H9 (cell line): ENCODE measurements around the gene ST8SIA6. TPM values are rescaled to one million over a fixed set of nuclear protein-coding genes. Genes with fewer than 3 reads are reported as not detected.

ENCODE experiments used
- DNase-seq: peaks from one replicate; pipeline ENCODE4 v3.0.0-alpha.2; 2017
- H2AFZ ChIP-seq: one replicate; pipeline ENCODE4 v1.6.1; 2013; ENCODE audit warnings: mild to moderate bottlenecking, low read length, control low read depth, moderate library complexity
- H2AK5ac ChIP-seq: 2 replicates; pipeline ENCODE4 v1.6.1; 2013; ENCODE audit warnings: low read length, control low read depth, mixed read lengths; ENCODE audit not compliant: insufficient read length
- H2BK120ac ChIP-seq: one replicate; pipeline ENCODE4 v1.6.1; 2013; ENCODE audit warnings: low read depth, mild to moderate bottlenecking, low read length, control low read depth, inconsistent platforms; ENCODE audit not compliant: poor library complexity, severe bottlenecking
- H2BK12ac ChIP-seq: 2 replicates; pipeline ENCODE4 v1.6.1; 2013; ENCODE audit warnings: low read length, control low read depth, mixed read lengths, low read depth; ENCODE audit not compliant: insufficient read length
- H2BK15ac ChIP-seq: 2 replicates; pipeline ENCODE4 v1.6.1; 2013; ENCODE audit warnings: low read depth, low read length, control low read depth
- H2BK20ac ChIP-seq: one replicate; pipeline ENCODE4 v1.6.1; 2013; ENCODE audit warnings: low read depth, mild to moderate bottlenecking, low read length, control low read depth, inconsistent platforms; ENCODE audit not compliant: poor library complexity, severe bottlenecking
- H2BK5ac ChIP-seq: 2 replicates; pipeline ENCODE4 v1.6.1; 2013; ENCODE audit warnings: low read length, control low read depth, mixed read lengths; ENCODE audit not compliant: insufficient read length
- H3K14ac ChIP-seq: 2 replicates; pipeline ENCODE4 v1.6.1; 2013; ENCODE audit warnings: low read length, control low read depth; ENCODE audit not compliant: insufficient read depth
- H3K18ac ChIP-seq: 2 replicates; pipeline ENCODE4 v1.6.1; 2013; ENCODE audit warnings: low read depth, mild to moderate bottlenecking, mixed read lengths, low read length, control low read depth; ENCODE audit not compliant: insufficient read length
- H3K23ac ChIP-seq: 2 replicates; pipeline ENCODE4 v1.6.1; 2013; ENCODE audit warnings: low read length, control low read depth, mixed read lengths, low read depth; ENCODE audit not compliant: insufficient read length
- H3K23me2 ChIP-seq: 2 replicates; pipeline ENCODE4 v1.6.1; 2013; ENCODE audit warnings: low read depth, mild to moderate bottlenecking, mixed read lengths, low read length, control low read depth; ENCODE audit not compliant: insufficient read length, poor library complexity, severe bottlenecking
- H3K27ac ChIP-seq: 2 replicates; pipeline ENCODE4 v1.5.1; 2013; ENCODE audit warnings: low read length, control low read depth, mixed read lengths, low read depth; ENCODE audit not compliant: insufficient read length
- H3K27me3 ChIP-seq: 2 replicates; pipeline ENCODE4 v1.6.1; 2013; ENCODE audit warnings: low read length, control low read depth, inconsistent platforms; ENCODE audit not compliant: insufficient read depth
- H3K4ac ChIP-seq: 2 replicates; pipeline ENCODE4 v1.6.1; 2013; ENCODE audit warnings: low read depth, mild to moderate bottlenecking, control low read depth, inconsistent platforms, low read length, moderate library complexity
- H3K4me1 ChIP-seq: 2 replicates; pipeline ENCODE4 v1.6.1; 2013; ENCODE audit warnings: low read length, control low read depth, inconsistent platforms; ENCODE audit not compliant: insufficient read depth
- H3K4me2 ChIP-seq: 2 replicates; pipeline ENCODE4 v1.6.1; 2013; ENCODE audit warnings: low read length, control low read depth, mixed read lengths; ENCODE audit not compliant: insufficient read length, insufficient read depth
- H3K56ac ChIP-seq: 2 replicates; pipeline ENCODE4 v1.6.1; 2013; ENCODE audit warnings: low read depth, mild to moderate bottlenecking, mixed read lengths, low read length, control low read depth; ENCODE audit not compliant: insufficient read length
- H3K79me1 ChIP-seq: 2 replicates; pipeline ENCODE4 v1.6.1; 2013; ENCODE audit warnings: low read depth, mild to moderate bottlenecking, moderate library complexity, low read length, control low read depth, inconsistent platforms; ENCODE audit not compliant: insufficient read depth, poor library complexity, severe bottlenecking
- H3K79me2 ChIP-seq: 2 replicates; pipeline ENCODE4 v1.6.1; 2013; ENCODE audit warnings: low read length, control low read depth, inconsistent platforms; ENCODE audit not compliant: insufficient read depth
- H3K9ac ChIP-seq: 2 replicates; pipeline ENCODE4 v1.6.1; 2013; ENCODE audit warnings: low read length, control low read depth, mixed read lengths; ENCODE audit not compliant: insufficient read length; ENCODE audit errors: extremely low read depth
- H3K9me3 ChIP-seq: one replicate; pipeline ENCODE4 v1.6.1; 2013; ENCODE audit warnings: low read depth, low read length, inconsistent platforms; ENCODE audit not compliant: control insufficient read depth
- H3T11ph ChIP-seq: one replicate; pipeline ENCODE4 v1.6.1; 2013; ENCODE audit warnings: mild to moderate bottlenecking, low read length, control low read depth, inconsistent platforms
- H4K20me1 ChIP-seq: one replicate; pipeline ENCODE4 v1.6.1; 2013; ENCODE audit not compliant: control insufficient read depth, insufficient read length, insufficient read depth
- H4K5ac ChIP-seq: 2 replicates; pipeline ENCODE4 v1.6.1; 2013; ENCODE audit warnings: low read depth, mild to moderate bottlenecking, mixed read lengths, low read length, control low read depth; ENCODE audit not compliant: insufficient read length
- H4K8ac ChIP-seq: replicated peaks from 2 replicates; pipeline ENCODE4 v1.6.1; 2013; ENCODE audit warnings: low read length, control low read depth, mixed read lengths, low read depth; ENCODE audit not compliant: insufficient read length
- H4K91ac ChIP-seq: 2 replicates; pipeline ENCODE4 v1.6.1; 2013; ENCODE audit warnings: low read depth, mild to moderate bottlenecking, moderate library complexity, mixed read lengths, low read length, control low read depth; ENCODE audit not compliant: insufficient read length
- H3K27ac Mint-ChIP-seq, 3 experiments: 2 replicates in 2 of 3; 3 replicates in 1 of 3; pipeline ENCODE4 v1.8.0; 2020 to 2021; ENCODE audit warnings: mixed read lengths in 3 of 3, mild to moderate bottlenecking in 1 of 3, moderate library complexity in 1 of 3
- H3K27me3 Mint-ChIP-seq: 2 replicates; pipeline ENCODE4 v1.8.0; 2021; ENCODE audit warnings: low read depth, mild to moderate bottlenecking, moderate library complexity, mixed read lengths
- H3K36me3 Mint-ChIP-seq, 3 experiments: 2 replicates in 2 of 3; 3 replicates in 1 of 3; pipeline ENCODE4 v1.8.0; 2020 to 2021; ENCODE audit warnings: low read depth in 3 of 3, mixed read lengths in 3 of 3; ENCODE audit not compliant: insufficient read depth in 1 of 3
- H3K4me1 Mint-ChIP-seq, 2 experiments: 2 replicates each; pipeline ENCODE4 v1.8.0; 2020; ENCODE audit warnings: mixed read lengths in 2 of 2
- H3K4me3 Mint-ChIP-seq, 2 experiments: 2 replicates in 1 of 2; 3 replicates in 1 of 2; pipeline ENCODE4 v1.8.0; 2020 to 2021; ENCODE audit warnings: mild to moderate bottlenecking in 2 of 2, mixed read lengths in 2 of 2, moderate library complexity in 1 of 2
- H3K9me3 Mint-ChIP-seq, 2 experiments: 2 replicates in 1 of 2; 3 replicates in 1 of 2; pipeline ENCODE4 v1.8.0; 2020; ENCODE audit warnings: mild to moderate bottlenecking in 2 of 2, mixed read lengths in 2 of 2, moderate library complexity in 1 of 2
- CTCF ChIP-seq: fragments of 200-600 bp; sonication (generic); conservative IDR thresholded peaks from 3 replicates; pipeline ENCODE4 v1.8.0; 2021; ENCODE audit warnings: antibody characterized with exemption, mild to moderate bottlenecking
- WGBS: extraction: QIAGEN DNeasy Blood & Tissue Kit; methylation state at CpG from one replicate; pipeline ENCODE4 v1.1.7; 2013; ENCODE audit warnings: missing lambda C conversion rate, low lambda C conversion rate, mixed read lengths; ENCODE audit not compliant: insufficient read length; ENCODE audit errors: extremely low coverage; 5-methylcytosine and 5-hydroxymethylcytosine counted together
- total RNA-seq: library from RNA; stranded (reverse); gene quantifications from 2 replicates; pipeline ENCODE4 v1.2.1, GENCODE V29; 2021

The ST8SIA6 gene
- total RNA-seq, 1 experiment from 2014 or later, result 0.37 TPM

- peak overlapping the region; percentile 70 to 89 for H3K4me3 Mint-ChIP-seq
- no peak for TF ChIP-seq CTCF
- Histone ChIP-seq H3K4me2 (peak overlapping the region; percentile 44), H3K4me1 (no peaks in the 10 kb centered on the region; the same call in 1 of the 2 replicates), H3K56ac (no peak overlapping the region), H3K79me2 (no peaks in the 10 kb centered on the region), H3T11ph (no peak overlapping the region), H4K20me1 (no peaks in the 10 kb centered on the region), H4K91ac (no peak overlapping the region), H3K14ac (peak overlapping the region; percentile 85; the same call in 1 of the 2 replicates), H3K4ac (no peak overlapping the region), H2AK5ac (no peak overlapping the region), H4K8ac (no peak overlapping the region), H2BK12ac (no peak overlapping the region), H3K9ac (no peak overlapping the region), H2BK20ac (no peak overlapping the region), H4K5ac (no peak overlapping the region), H2AFZ (no peak overlapping the region), H2BK5ac (no peak overlapping the region), H3K9me3 (peaks cover 5% of the 10 kb centered on the region), H3K23ac (no peak overlapping the region), H3K18ac (no peak overlapping the region), H3K79me1 (no peaks in the 10 kb centered on the region), H2BK15ac (no peak overlapping the region), H3K27ac (no peak overlapping the region), H3K23me2 (peaks cover 11% of the 10 kb centered on the region), H3K27me3 (peaks cover 10% of the 10 kb centered on the region), H2BK120ac (no peak overlapping the region)
- DNase-seq, result no peak
- WGBS, result no CpG with 5 or more reads among the region's 7 CpGs
- H3K4me1 Mint-ChIP-seq, result peaks cover 25 to 40% of the 10 kb centered on the region in 2 experiments
- H3K27me3 Mint-ChIP-seq, result peaks cover 49% of the 10 kb centered on the region
- no peak overlapping the region for H3K27ac Mint-ChIP-seq
- peaks cover 26% of the 10 kb centered on the region in 2 experiments for H3K9me3 Mint-ChIP-seq
- H3K36me3 Mint-ChIP-seq, result peaks cover 16 to 34% (median 23%) of the 10 kb centered on the region in 3 experiments
Measured at GRCh38 chr10:17453035-17453372, 1.4 kb downstream of the ST8SIA6 start.
